Activated naive CD4-positive, alpha-beta T cell treated with Interleukin-2 at 50 U/mL for 16 hours (primary cell): ENCODE results near the gene NAMPT.
"Not testable (repeated sequence)": the region's sequence is repeated elsewhere in the genome, so short reads cannot be mapped to it uniquely, and the experiment has no call there.

Experiments used
- DNase-seq: peaks from one replicate; pipeline ENCODE4 v3.0.0-alpha.2; 2020

NAMPT gene

DNA sequence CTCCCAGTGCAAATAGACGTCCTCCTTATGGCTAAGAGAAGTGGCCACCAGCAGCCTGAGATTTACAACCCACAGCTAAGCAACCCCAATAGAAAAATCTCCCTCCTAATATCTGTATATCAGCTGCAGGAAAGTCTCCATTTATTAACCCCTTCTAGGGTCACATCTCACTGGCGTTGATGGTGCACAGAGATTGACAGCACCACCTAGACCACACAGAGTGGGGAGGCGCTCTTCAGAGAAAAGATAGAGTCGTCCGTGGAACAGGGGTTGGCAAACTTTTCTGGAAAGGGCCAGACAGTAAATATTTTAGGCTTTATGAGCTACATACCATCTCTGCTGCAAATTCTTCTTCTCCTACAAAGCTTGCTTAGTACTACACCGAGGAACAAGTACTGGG lies 60.0 kb downstream of the NAMPT start:
- DNase-seq: no peak

DNA sequence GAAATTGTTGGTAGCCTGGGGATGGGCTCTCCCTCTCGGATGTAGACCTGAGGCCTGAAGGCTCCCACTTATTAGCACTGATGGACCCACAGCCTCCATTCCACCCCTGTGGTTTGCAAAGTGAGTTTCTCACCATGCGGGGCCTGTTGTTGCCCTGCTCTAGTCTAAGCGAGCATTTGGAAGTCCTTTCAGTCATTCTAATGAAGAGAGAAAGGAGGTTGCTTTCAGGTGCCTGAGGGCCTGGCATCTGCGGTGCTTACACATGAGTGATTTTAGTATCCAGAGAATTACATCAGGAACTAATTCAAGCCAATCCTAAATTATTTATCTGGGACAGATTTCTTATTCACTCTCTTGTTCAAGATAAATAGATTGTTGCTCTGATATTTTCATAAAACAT lies 61.6 kb downstream of the NAMPT start:
- no peak for DNase-seq

DNA sequence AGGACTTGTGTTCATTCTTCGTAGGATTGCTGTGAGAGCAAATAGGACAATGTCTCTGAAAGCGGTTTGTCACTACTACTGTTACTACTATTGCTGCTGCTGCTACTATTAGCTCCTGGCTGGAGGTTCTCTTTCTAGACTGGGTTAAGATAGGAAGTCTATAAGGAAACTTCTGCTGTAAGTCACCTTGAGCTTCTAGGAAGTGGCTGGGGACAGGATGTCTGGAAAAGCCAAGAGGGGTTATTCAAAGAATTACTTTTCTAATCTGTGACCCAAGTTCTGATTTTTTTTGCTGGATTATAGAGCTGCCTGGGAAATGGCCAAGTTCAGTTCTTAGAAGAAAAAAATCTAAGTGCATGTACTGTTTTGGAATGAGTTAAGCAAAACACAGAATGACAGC lies 62.2 kb downstream of the NAMPT start:
- no peak for DNase-seq

DNA sequence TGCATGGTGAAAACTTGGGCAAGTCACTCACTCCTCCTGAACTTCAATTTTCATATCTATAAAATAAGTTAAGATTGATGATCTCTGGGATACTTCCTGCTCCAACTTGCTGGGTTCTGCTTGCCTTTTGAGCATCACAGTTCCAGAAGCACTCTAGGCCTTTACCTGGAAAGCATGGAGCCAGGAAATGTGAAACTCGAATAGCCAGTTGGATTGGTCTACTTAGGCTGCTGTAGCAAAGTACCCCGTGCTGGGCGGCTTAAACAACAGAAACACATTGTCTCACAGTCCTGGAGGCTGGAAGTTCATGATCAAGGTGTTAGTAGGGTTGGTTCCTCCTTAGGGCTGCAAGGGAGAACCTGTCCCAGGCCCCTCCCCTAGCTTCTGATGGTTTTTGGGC lies 64.5 kb downstream of the NAMPT start:
- no peak for DNase-seq

DNA sequence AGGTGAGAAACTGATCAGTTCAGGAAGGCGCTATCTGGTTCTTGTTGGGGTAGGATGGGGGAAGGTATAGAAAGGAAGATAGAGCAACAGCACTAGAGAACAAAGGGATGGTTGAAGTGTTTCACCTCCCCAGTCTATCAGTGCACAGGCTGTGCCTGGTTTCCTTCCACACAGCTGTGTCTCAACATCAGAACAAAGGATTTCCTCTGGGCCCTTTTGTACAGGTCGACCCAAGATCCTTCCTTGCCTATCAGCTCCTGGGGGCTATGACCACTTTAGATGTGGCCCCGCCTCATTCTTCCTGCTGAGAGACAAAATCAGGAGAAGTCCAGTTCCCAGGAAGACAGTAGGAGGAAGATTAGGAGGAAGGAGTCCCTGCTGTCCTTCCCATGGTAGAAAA lies 65.6 kb downstream of the NAMPT start:
- no peak for DNase-seq

DNA sequence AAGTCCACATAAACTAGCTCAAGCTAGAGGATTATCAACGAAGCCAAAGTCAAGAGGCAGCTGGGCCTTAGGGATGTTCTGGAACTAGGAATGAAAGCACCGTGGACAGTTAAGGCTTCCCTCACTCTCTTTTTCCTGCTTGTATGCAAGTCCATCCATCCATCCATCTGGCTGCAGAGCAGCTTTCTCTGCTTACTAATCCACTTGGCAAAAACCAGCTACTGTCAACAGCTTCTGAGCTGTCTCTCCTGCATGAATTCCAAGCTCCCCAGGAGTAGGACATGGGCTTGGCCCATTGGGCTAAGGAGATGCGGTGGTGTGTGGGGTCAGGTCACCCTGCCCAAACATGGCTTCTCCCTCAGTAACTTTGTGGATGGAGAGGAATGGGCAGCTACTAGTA lies 66.2 kb downstream of the NAMPT start:
- no peak for DNase-seq

DNA sequence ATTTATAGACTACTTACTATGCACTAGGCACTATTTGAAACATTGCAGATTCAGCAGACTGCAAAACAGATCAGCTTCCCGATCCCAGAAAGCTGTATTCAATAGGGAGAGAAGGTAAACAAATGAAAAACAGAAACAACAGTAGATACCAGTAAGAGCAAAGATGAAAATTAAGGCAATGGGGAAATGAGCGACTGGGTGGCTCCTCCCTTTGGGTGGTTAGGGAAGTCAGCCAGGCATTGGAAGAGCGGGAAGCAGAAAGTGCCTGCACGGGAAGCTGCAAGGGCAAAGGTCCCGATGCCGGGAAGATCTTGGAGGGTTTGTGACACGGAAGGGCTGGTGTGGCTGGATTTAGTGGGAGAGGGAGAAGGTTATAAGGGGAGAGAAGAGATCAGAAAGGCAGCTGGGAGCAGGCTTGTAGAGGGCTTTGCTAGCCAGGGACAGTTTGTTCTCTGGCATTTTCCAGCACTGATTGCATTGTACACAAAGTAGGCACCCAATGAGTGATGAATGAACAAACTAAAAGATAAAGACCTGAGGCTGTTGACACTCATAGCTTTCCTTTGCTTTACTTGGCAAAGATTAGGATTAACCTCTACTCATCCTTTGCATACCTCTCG lies 67.8 kb downstream of the NAMPT start:
- DNase-seq: no peak

DNA sequence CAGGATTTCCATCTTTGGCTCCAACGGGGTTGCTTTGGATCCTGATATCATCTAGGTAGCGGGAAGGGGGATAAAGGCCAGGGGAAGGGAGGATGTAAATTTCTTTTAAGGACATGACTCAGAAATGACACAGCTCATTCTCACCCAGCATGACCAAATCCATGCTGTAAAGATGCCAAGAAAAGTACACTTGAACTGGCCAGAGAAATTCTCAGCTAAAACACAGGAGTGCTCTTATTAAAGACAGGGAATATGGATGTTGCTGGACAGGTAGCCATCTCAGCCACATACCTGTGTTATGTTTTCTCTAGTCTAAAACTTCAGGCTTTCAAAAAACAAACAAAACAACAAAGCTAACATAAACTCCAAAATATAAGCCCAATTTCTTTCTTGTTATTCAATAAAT lies 68.3 kb downstream of the NAMPT start:
- DNase-seq: no peak

DNA sequence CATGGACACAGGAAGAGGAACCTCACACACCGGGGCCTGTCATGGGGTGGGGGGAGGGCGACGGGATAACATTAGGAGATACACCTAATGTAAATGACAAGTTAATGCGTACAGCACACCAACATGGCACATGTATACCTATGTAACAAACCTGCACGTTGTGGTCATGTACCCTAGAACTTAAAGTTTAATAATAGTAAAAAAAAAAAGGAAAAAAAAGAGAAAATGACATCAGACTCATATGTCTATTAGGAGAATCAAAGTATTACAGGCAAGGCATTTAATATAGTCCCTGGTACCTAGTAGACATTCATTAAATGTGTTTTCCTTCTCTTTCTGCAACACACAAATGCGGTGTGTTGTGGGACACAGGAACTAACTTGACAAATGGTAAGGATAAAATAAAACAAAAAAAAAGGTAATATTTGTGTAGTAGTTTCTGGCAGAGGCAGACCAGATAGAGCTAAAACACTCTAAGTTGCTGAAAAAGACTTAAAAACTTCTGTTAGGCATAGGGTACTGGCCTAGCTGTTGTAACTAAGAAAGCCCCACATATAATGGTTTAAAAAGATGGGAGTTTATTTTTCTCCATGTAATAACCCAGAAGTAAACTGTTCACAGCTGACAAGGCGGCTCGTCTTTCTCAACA lies 68.8 kb downstream of the NAMPT start:
- no peak for DNase-seq

DNA sequence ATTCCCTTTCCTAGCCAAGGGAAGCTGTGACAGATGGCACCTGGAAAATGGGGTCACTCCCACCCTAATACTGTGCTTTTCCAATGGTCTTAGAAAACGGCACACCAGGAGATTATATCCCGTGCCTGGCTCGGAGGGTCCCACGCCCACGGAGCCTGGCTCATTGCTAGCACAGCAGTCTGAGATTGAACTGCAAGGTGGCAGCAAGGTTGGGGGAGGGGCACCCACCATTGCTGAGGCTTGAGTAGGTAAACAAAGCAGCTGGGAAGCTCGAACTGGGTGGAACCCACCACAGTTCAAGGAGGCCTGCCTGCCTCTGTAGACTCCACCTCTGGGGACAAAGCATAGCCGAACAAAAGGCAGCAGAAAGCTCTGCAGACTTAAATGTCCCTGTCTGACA lies 75.8 kb downstream of the NAMPT start:
- DNase-seq: not testable (repeated sequence)

DNA sequence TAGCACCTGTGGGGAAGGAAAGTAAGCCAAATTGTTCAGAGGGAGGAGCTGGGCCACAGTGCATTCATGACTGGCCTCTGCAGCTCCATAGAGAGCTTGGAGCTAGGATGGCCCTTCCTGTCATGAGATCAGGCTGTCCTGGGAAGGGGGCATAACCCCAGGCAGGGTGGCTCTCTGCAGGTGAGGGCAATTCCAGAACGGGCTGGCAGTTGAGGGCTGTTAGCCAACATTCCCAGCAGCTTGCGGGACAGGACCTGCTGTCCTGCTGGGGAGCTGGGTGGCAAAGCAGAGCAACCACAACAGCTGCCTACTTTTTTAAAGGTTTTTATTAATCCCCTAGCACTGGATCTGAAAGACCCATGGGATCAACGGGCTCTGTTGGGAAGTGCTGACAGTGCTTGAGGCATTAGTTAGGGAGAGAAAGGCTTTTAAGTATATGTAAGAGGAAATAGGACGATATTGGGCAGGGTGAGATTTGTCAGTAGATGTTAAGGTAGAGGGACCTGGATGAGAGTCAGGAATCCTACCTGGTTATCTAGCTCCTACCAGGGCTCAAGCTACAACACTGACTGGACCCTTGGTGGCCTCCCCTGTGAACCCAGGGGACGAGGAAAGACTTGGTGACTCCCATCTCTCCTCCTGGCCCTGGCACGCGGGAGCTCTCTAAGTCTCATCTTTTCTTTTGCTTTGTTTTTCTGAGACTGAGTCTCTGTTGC lies 77.8 kb downstream of the NAMPT start:
- DNase-seq: no peak

DNA sequence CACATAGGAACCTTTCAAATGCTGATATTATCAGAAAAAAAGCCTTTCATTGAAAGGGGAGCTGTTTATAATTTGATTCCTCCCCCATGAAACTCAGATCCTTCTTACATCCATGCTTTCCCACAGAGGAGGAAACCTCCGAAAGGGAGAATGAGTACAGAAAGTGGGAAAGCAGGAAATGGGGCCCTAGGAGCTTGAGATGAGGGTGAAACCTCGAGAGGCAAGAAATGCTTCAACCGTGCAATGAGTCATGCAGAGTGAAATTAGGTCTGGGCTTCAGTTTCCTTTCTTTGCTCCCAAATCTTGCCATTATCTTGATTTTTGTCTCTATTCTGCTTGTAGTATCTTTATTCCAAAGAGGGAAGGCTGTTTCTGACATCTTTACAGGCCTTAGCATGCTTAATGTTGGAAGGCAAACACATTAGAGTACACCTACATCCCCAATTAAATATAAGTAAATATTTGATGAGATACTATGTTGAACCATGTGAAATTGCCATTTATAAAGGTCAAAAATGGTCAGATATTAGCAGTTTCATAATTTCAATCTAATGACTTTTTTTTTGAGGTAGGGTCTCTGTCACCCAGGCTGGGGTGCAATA lies 79.1 kb downstream of the NAMPT start:
- no peak for DNase-seq

DNA sequence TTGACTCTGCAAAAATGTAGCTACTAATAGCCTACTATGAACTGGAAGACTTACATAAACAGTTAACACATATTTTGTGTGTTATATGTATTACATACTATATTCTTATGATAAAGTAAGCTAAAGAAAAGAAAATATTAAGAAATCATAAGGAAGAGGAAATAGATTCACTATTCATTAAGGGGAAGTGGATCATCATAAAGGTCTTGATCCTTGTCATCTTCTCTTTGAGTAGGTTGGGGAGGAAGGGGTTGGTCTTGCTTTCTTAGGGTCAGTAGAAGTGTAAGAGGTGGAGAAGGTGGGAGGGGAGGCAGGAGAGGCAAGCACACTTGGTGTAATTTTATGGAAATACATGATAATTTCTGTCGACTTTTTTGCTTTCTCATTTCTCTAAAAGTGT lies 81.3 kb downstream of the NAMPT start:
- no peak for DNase-seq

DNA sequence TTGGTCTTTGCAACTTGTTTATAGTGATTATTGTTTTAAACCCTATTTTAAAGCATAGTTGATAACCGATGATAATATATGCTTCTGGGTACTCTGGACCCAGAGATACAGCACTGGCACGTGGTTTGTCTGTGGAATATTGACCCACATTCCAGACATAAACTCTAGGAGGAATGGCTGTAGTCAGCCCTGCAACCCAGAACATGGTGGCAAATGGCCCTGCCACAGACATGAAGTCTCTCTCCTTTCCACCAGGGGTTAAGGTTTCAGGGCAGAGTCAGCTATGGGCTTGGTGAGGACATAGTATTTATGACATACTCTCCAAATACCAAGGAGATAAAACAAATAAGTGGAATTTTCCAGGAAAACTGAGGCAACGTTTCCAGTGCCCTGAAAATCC lies 83.6 kb downstream of the NAMPT start:
- no peak for DNase-seq

DNA sequence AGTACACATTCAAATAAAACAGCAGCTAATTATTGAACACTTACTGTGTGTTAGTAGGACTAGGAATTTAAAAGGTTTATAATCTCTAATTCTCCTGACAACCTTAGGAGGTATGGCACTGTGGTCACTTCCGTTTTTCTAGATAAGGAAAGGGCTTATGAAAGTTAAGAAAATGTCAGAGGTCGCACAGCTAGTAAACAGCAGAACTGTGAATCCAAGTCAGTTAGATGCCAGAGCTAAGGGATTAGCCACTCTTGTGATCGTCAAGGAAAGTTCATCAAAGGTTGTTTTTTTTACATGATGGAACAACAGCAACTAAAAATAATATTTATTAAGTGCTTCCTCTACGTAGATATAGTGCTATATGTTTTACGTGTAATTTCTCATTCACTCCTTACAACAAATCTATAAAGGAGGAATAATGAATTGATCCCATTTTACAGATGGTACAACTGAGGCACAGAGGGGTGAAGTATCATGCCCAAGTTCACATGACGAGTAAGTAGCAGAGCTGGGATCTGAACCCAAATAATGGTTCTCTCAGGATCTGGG lies 84.9 kb downstream of the NAMPT start:
- DNase-seq: no peak

DNA sequence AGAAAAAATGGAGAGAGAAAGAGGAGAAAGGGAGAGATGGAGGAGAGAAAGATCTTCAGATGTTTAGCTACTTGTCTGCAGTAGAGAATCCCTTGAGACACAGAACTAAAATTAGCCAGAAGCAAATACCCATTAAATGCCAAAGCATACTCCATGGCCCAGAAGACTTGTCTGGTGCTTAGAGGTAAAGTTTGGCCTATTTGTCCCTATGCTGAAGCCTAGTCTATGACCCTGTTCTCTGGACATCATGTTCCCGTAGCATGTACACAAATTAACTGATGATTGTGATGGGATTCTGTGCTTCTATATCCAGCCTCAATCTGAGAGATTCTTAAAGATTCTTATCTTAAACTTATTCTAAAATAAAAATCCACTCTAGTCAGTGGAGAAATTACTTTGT lies 85.8 kb downstream of the NAMPT start:
- DNase-seq: no peak
